Ureter (tissue), 1 donor: ENCODE data around the gene SNX19. TPM values are rescaled to one million over a fixed set of nuclear protein-coding genes. Genes with fewer than 3 reads are reported as not detected.

Experiments used
- DNase-seq: peaks from one replicate; pipeline ENCODE4 v3.0.0-alpha.2; 2020; ENCODE audit warnings: low spot score
- total RNA-seq: library from RNA; stranded (reverse); gene quantifications from one replicate; pipeline ENCODE4 v1.2.4, GENCODE V29; 2023
- donor health status: DM: yes; HTN: yes; CAD: no.

Gene SNX19
- total RNA-seq, 1 donor from 2014 or later: 105 TPM

DNA sequence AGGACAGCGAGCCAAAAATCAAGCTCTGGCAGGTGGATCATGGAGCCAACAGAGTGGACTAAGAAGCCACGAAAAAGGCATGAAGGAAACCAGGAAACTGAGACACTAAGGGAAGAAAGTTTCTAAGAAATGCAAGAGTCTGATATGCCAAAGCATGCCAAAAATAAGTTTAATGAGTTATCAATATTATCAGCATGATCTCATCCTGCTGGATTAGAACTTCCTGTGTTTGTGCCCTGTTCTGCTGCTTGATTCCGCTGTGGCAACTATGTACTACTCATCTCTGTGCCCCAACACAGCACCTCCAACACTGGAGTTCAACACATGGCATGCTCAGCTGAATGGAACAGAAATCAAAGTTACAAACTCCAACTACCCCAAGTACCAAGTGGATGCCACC lies 10.8 kb downstream of the SNX19 start:
- DNase-seq: no peak

- no peak for DNase-seq
Measured at GRCh38 chr11:130904380-130904779, 11.9 kb downstream of the SNX19 start.

- no peak for DNase-seq
Measured at GRCh38 chr11:130902380-130902779, 13.9 kb downstream of the SNX19 start.

GRCh38 chr11:130899106-130899505 lies 17.2 kb downstream of the SNX19 start:
- DNase-seq: no peak

GRCh38 chr11:130897262-130898182 lies 18.8 kb downstream of the SNX19 start:
- peak; percentile 82 for DNase-seq

GRCh38 chr11:130894322-130895025 lies 21.8 kb downstream of the SNX19 start:
- DNase-seq: peak; percentile 69

DNA sequence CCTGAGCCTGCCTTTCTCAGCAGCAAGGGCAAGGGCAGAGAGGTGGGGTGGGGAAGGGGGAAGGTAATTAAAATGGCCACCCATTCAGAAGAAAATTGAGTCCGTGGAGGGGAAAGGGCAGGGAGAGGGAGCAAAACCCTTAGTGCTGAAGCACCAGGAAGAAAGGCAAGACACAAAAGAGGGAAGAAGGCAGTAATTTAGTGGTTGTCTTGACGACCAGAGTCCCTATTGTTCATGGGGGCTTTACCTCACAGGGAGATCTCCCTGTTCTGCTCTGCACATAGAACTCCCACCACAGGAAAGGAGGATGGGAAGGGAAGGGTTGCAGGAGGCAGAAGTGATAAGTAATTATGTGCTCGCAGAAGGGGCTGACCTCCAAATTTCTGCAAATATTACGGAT lies 23.4 kb downstream of the SNX19 start:
- no peak for DNase-seq

- DNase-seq: no peak
Measured at GRCh38 chr11:130891326-130891725, 25.0 kb downstream of the SNX19 start.

DNA sequence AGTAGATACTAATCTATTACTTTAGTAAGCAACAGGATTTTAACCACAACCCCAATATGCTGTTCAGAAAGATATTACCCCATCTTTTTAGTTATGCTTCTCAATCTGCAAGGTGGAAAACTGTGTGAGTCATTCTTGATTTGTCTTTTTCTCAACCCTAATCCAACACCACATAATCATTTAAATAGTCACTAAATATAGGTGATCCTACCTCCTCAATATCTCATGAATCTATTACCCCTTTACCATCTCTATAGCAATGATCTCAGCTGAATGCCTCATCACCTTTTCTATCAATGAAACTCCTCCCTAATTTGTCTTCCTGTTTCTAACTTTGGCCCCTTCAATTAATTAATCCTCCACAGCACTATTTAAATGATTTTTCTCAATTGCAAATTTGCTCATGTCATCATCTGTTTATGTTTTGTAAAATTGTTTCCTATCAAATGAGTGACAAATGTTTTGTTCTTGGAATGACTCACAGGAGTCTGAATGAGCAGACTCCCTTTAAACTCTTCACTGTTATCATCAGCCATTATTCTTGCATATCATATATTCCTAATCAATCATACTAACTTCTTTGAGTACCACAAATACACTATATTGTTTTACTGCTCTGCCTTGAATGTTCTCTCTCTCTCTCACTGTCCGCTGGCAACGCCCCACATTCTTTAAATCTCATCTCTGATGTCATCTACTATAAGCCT lies 26.1 kb downstream of the SNX19 start:
- no peak for DNase-seq

- DNase-seq: no peak
Measured at GRCh38 chr11:130888790-130889189, 27.5 kb downstream of the SNX19 start.

- no peak for DNase-seq
Measured at GRCh38 chr11:130886704-130887103, 29.6 kb downstream of the SNX19 start.

GRCh38 chr11:130882138-130882551 lies 34.1 kb downstream of the SNX19 start:
- no peak for DNase-seq

- DNase-seq: no peak
Measured at GRCh38 chr11:130881475-130882137, 34.7 kb downstream of the SNX19 start.

DNA sequence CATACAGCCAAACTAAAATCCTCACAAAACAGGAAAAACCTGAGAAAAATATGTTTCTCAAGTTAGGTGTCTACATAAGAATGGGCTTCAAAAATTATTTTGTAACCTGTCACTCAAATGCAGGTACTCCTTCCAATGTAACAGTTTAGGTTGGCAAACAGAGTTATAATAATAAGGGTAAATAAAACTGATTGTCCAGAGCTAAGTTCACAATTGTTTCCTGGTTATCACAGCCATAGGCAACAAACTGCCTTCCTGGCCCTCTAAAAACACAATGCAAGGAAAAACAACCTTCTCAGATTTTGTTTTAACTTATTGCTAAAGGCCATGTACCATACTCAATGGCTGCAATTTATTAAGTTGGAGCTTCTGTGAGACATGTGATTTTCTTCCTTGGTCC lies 36.4 kb downstream of the SNX19 start:
- DNase-seq: no peak

- no peak for DNase-seq
Measured at GRCh38 chr11:130876931-130877915, 39.1 kb downstream of the SNX19 start.

- no peak for DNase-seq
Measured at GRCh38 chr11:130876100-130876499, 40.2 kb downstream of the SNX19 start.

DNA sequence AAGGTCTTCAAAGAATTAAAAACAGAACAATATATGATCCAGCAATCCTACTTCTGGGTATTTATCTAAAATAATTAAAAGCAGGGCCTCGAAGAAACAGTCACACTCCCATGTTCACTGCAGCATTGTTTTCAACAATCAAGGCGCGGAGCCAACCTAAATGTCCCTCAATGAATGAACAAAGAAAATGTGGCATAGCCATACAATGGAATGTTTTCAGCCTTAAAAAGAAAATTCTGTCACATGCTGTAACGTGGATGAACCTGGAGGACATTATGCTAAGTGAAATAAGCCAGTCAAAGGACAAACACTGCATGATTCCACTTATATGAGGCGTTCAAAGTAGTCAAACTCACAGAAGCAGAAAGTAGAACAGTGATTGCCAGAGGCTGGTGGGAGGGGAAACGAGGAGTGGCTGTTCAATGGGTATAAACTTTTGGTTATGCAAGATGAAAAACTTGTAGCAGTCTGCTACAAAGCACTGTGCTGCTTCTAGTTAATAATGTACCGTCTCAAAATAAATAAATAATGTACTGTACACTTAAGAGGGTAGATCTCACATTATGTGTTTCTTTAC lies 41.2 kb downstream of the SNX19 start:
- no peak for DNase-seq

DNA sequence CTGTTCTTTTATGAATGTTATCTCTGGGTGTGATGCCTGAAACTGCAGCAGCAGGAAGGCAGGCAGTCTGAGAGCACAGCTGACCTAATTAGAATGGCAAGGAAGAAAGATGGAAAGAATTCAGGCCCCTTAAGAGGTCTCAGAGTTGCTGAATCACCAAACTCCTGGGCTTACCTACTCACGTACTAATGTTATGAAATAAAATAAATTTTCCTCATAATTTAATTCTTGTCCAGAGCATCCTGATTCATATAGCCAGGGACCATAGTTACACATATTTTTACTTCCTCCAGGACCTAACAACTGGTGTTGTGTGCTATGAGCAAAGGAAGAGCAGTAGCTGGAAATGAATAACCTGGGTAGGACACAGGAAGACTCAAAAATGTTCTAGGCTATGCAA lies 41.9 kb downstream of the SNX19 start:
- DNase-seq: no peak

- DNase-seq: no peak
Measured at GRCh38 chr11:130873761-130874160, 42.5 kb downstream of the SNX19 start.

DNA sequence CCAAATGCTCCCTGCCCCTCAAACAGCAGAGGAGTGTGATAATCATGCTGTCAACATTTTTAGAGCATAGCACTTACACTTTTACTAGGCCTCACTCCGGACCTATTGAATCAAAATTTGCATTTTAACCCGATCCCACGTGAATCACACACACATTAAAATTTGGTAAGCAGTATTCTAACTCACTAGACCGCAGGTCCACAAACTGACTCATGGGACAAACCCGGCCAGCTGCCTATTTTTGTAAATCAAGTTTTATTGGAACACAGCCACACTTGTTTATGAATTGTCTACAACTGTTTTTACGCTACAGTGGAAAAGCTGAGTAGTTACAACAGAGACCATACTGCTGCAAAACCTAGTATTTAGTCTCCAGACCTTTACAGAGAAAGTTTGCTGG lies 43.3 kb downstream of the SNX19 start:
- no peak for DNase-seq
